Immature natural killer cell (primary cell): ENCODE measurements around the gene PSMD5. TPM values are rescaled to one million over a fixed set of nuclear protein-coding genes. Genes with fewer than 3 reads are reported as not detected.
A peak's percentile ranks its signal among the peaks of the same experiment; 100 is the strongest.

ENCODE experiments used
- DNase-seq, 3 donors: peaks; one replicate each; pipeline ENCODE4 v3.0.0; 2022; ENCODE audit warnings: mixed read lengths in 1 of 3
- H3K27ac Mint-ChIP-seq, 6 donors: one replicate each; pipeline ENCODE4 v1.8.0; 2020; ENCODE audit warnings: mixed read lengths in 6 of 6, mild to moderate bottlenecking in 5 of 6, inconsistent platforms in 4 of 6, moderate library complexity in 3 of 6
- H3K27me3 Mint-ChIP-seq, 3 donors: one replicate each; pipeline ENCODE4 v1.8.0; 2020 to 2021; ENCODE audit warnings: low read depth in 3 of 3, mild to moderate bottlenecking in 3 of 3, mixed read lengths in 3 of 3, moderate library complexity in 3 of 3, inconsistent platforms in 1 of 3
- H3K36me3 Mint-ChIP-seq, 3 donors: one replicate each; pipeline ENCODE4 v1.8.0; 2020; ENCODE audit warnings: mixed read lengths in 3 of 3, inconsistent platforms in 2 of 3, mild to moderate bottlenecking in 2 of 3
- H3K4me1 Mint-ChIP-seq, 2 donors: one replicate each; pipeline ENCODE4 v1.8.0; 2020; ENCODE audit warnings: inconsistent platforms in 2 of 2, mild to moderate bottlenecking in 2 of 2, mixed read lengths in 2 of 2, moderate library complexity in 1 of 2
- H3K4me3 Mint-ChIP-seq, 5 donors: one replicate each; pipeline ENCODE4 v1.8.0; 2020; ENCODE audit warnings: mild to moderate bottlenecking in 5 of 5, mixed read lengths in 5 of 5, inconsistent platforms in 3 of 5, moderate library complexity in 3 of 5
- H3K9me3 Mint-ChIP-seq, 6 donors: one replicate each; pipeline ENCODE4 v1.8.0; 2020; ENCODE audit warnings: mild to moderate bottlenecking in 6 of 6, mixed read lengths in 6 of 6, inconsistent platforms in 4 of 6, moderate library complexity in 3 of 6
- polyA plus RNA-seq, 3 donors: library from polyadenylated mRNA; unstranded; fragments of 300-500 nt; fragmentation: Illumina TruSeq; gene quantifications; one replicate each; pipeline ENCODE4 v1.2.3, GENCODE V29; 2021

The PSMD5 gene
- 10 to 100 TPM; 10.1 to 23.1 (median 13.3) TPM for polyA plus RNA-seq

DNA sequence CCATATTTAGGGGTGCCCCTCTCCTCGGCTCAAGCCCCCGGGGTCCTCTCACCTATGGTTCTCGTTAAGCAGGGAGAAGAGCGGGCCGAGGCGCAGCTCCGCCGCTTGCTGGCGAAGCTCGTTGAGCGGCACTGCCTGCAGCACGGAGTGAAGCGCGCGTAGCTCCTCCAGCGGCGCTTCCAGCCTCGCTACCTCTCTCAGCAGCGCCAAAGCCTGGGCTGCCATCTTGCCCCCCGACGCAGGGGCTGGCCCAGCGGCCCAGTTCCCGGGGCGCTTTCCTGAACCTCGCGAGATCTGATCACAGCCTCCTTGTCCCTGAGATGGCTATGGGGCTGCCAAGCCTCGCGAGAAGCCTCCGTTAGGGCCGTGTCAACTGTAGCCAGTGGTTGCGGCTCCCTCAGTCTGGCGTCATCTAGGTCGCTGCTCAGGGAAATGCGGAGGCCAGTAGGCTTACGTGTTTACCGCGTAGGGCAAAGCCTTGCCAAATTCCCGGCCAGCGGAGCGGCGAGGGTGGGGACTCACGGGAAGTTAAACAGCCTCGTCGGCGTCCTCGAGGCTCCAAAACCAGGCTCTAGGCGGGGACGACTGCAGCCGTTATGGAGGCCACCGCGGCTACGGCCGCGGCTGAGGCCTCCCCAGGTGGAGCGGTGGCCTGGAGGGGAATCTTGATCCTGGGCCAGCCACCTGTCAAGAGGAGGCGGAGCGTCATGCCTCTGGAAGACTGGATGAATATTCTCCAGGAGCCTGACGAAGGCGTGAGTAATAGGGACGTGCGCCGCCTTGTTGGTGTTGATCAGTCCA, at the start of gene PSMD5:
TSS of gene PSMD5 (minus strand) at position 238 of the 801 bp plus-strand sequence. CDS start at position 225, 13 bp downstream.
- H3K27ac Mint-ChIP-seq: peak within 1 kb of the TSS; percentile 89 to 97 (median 96)
- H3K27me3 Mint-ChIP-seq: peaks cover 2 to 8% (median 3%) of the 10 kb centered on the region in 3 donors
- DNase-seq: peak; percentile 95 to 98 (median 97)
- no peaks in the 10 kb centered on the region for H3K9me3 Mint-ChIP-seq
- peak within 1 kb of the TSS; percentile 93 to 98 (median 96) for H3K4me3 Mint-ChIP-seq
- H3K4me1 Mint-ChIP-seq: peaks cover 51 to 79% of the 10 kb centered on the region in 2 donors
- peaks cover 5 to 22% (median 9%) of the 10 kb centered on the region in 3 donors for H3K36me3 Mint-ChIP-seq

DNA sequence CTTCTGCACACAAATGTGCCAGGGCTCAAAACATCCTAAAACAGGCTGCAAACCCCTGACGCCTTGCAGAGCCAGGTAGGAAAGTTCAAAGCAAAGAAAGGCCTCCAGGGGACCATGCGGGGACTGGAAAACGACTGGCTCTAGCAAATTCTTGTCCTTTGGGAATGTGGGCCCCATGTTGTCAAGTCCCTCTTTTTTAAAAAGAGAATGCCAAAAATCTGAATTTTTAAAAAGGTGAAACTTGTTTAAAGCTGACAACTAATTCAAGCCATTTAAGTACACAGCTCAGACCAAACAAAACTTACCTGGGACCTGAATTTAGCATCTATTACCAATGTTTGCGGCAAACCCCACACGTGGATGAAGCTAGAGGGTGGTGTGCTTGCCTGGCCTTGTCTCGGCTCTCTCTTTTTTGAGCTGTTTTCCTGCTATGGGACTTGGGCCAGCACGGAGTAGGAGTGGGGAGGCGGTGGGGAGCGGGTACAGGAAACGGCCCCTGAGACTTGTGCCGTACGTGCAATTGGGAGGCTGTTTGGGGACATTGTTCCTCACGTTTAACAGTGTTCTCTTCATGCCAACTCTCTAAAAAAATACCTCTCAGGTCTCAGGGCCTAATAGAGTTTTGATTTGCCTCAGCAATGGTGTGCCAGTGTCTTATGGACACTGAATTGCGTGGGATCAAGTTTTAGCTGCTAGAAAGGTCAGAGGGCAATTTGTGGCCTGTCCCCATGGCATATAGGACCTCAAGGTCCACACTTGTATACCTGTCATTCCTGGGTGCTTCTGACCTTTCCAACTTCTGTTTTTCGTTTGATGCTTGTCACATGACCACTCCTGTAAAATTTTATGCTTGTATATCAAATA, 49.4 kb upstream of the PSMD5 start:
- DNase-seq: no peak
- Mint-ChIP-seq H3K27ac (peak overlapping the region; percentile 2 to 84 (median 34)), H3K9me3 (no peaks in the 10 kb centered on the region), H3K4me1 (peaks cover 22 to 28% of the 10 kb centered on the region in 2 donors), H3K36me3 (no peaks in the 10 kb centered on the region), H3K4me3 (peak overlapping the region in 1 of 5 donors; percentile 75), H3K27me3 (peaks cover 0 to 2% (median 0%) of the 10 kb centered on the region in 3 donors)

DNA sequence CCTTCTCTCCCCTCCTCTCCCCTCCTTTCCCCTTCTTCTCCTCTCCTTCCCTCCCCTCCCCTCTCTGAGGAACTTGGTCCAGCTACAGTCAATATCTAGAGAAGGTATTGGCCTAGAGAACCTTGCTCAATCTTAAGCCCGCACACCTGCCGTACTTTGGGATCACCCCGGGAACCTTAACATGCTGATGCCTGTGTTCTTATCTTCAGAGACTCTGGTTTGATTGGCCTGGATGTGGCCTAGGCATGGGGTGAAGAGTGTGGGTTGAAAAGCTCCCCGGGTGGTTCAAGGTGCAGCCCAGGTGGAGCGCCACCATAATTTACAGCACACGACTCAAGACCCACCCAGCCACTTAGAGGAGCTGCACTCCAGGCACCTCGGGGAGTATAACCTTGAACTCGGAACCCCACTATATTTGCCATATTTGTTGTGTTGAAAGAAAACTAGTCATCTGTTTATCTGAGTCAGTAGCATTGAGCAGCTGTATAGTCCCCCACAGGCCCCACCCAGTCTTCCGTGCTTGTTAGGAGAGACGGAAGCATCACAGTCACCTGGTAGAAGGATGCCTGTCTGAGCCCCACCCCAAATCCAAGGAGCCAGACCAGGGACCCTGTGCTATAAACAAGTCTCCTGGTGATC, 48.6 kb upstream of the PSMD5 start:
- Mint-ChIP-seq H3K36me3 (no peaks in the 10 kb centered on the region), H3K27me3 (peaks cover 0 to 2% (median 0%) of the 10 kb centered on the region in 3 donors), H3K4me3 (no peak overlapping the region), H3K27ac (no peak overlapping the region), H3K4me1 (peaks cover 17 to 23% of the 10 kb centered on the region in 2 donors), H3K9me3 (no peaks in the 10 kb centered on the region)
- DNase-seq: no peak

DNA sequence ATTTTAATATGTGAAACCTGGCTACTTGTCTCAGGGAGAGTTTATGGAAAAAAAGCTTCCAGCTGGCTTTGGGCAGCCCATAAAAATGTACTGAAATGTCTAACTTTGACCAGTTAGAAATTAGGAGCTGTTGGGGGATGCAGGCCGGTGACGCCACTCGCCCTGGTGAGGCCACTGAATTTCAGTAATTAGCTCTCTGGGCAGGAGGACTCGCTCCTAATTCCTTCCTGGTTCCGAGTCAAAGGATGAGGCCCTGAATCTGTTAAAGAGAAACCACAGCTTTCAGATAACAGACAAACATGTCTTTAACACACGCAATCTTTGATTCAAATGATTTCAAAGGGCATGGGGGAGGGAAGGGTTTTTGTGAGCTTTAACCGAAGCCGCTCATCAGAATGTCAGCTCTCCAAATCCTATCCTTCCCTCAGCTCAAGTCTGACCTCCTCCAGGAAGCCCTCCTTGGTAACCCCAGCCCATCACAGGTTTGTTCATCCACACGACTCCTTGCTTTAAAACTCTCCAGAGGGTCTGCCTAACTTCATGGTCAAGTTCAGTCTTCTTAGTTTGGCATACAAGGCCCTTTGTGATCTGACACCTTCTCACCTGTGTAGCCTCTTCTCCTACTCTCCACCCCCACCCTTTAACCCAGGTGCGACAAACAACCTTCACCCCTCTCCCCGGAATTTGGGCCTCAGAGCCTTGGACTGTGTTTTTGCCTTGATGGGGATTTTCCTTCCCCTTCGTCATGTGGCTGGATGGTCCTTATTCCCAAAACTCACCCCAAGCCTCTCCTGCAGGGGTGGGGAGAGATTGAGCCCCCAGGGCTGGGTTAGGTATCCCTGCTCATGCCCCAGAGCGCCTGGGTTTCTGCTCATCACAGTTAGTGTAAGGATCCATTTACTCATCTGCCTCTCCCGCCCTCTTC, 47.9 kb upstream of the PSMD5 start:
- Mint-ChIP-seq H3K36me3 (no peaks in the 10 kb centered on the region), H3K4me3 (no peak overlapping the region), H3K9me3 (no peaks in the 10 kb centered on the region), H3K27ac (peak overlapping the region in 2 of 6 donors; percentile 79 to 83), H3K27me3 (peaks cover 0 to 2% (median 0%) of the 10 kb centered on the region in 3 donors), H3K4me1 (peaks cover 17 to 23% of the 10 kb centered on the region in 2 donors)
- no peak for DNase-seq

DNA sequence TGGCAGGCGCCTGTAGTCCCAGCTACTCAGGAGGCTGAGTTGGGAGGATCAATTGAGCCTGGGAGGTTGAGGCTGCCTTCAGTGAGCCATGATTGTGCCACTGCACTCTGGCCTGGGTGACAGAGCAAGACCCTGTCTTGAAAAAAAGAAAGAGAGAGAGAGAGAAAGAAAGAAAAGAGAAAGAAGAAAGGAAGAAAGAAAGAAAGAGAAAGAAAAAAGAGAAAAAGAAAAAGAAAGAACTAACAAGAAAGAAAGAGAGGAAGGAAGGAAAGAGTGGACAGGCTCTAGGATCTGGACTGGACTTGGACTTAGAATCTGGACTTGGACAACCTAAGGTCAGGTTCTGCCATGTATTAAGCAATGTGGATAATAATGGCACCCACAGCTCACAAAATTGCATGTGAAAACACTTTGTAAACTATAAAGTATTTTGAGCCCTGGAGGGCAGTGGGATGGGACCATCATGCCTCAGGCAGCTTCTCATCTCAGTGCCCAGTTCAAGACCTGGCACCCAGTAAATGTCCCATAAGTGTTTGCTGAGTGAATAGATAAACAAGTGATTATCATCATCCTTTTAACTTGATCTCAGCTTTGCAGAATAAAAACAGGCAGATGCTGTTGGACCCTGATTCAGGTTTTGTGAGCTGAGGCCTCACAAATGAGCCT, 47.0 kb upstream of the PSMD5 start:
- H3K4me3 Mint-ChIP-seq: no peak overlapping the region
- no peaks in the 10 kb centered on the region for H3K9me3 Mint-ChIP-seq
- H3K27me3 Mint-ChIP-seq: peaks cover 0 to 2% (median 0%) of the 10 kb centered on the region in 3 donors
- peaks cover 17 to 23% of the 10 kb centered on the region in 2 donors for H3K4me1 Mint-ChIP-seq
- no peak for DNase-seq
- no peaks in the 10 kb centered on the region for H3K36me3 Mint-ChIP-seq
- H3K27ac Mint-ChIP-seq: peak overlapping the region in 3 of 6 donors; percentile 16 to 41 (median 19)

DNA sequence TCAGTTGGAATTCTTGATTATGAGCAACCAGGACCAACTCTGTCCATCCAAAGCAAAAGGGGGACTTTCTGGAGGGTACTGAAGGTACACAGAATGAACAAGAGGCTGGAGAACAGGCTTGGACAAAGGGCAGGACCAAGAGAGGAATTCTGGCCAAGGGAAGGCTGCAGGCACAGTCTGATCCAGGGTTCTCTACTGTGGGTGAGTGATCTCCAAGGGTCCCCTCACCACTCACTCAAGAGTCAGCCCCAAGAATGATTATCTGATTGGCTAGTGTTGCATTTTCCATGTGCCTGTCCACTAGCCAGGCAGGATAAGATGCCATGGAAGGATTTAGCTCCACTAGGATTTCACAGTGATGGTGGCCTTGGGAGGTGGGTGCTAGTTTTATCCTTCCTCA, 45.9 kb upstream of the PSMD5 start:
- Mint-ChIP-seq H3K27ac (no peak overlapping the region), H3K36me3 (no peaks in the 10 kb centered on the region), H3K9me3 (no peaks in the 10 kb centered on the region), H3K4me3 (no peak overlapping the region), H3K27me3 (peaks cover 0 to 2% (median 0%) of the 10 kb centered on the region in 3 donors), H3K4me1 (peaks cover 17 to 22% of the 10 kb centered on the region in 2 donors)
- DNase-seq: no peak

DNA sequence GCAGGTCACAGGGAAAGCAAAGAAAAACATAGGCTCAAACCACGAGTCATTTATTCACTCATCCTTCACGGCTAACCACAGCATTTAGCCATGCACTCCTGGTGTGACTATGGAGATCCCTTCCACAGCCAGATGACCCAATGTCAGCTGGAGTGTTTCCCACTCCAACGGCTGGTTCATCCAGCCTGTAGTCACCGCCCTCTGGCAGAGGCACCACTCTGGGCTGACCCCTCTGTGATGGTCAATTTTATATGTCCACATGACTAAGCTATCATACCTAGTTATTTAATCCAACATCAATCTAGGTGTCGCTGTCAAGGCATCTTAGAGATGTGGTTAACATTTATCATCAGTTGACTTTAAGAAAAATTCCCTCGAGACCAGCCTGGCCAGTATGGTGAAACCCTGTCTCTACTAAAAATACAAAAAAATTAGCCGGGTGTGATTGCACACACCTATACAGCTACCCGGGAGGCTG, 43.8 kb upstream of the PSMD5 start:
- Mint-ChIP-seq H3K27me3 (no peaks in the 10 kb centered on the region), H3K27ac (no peak overlapping the region), H3K4me1 (peaks cover 0 to 1% of the 10 kb centered on the region in 2 donors), H3K9me3 (no peaks in the 10 kb centered on the region), H3K4me3 (no peak overlapping the region), H3K36me3 (no peaks in the 10 kb centered on the region)
- no peak for DNase-seq

DNA sequence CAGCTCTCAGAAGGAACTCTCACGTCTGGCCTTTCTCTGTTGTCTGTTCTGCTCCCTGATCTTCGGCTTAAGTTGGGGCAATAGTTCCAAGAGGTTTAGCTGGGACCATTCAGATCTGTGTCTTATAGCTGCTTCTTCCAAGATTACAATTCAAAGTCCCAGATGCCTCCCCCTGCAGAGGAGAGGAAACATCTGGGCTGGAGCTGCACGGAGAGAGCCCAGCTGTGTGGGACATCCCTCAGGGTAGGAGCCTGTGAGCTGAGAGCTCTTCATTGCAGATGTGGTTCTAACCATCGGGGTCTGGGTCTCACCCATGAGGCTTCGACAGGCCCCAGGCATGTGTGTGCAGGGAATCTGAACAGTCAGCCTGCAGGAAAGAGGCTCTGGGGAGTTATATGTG, 43.2 kb upstream of the PSMD5 start:
- Mint-ChIP-seq H3K4me3 (no peak overlapping the region), H3K27me3 (no peaks in the 10 kb centered on the region), H3K36me3 (no peaks in the 10 kb centered on the region), H3K9me3 (no peaks in the 10 kb centered on the region), H3K27ac (no peak overlapping the region), H3K4me1 (no peaks in the 10 kb centered on the region)
- no peak for DNase-seq

DNA sequence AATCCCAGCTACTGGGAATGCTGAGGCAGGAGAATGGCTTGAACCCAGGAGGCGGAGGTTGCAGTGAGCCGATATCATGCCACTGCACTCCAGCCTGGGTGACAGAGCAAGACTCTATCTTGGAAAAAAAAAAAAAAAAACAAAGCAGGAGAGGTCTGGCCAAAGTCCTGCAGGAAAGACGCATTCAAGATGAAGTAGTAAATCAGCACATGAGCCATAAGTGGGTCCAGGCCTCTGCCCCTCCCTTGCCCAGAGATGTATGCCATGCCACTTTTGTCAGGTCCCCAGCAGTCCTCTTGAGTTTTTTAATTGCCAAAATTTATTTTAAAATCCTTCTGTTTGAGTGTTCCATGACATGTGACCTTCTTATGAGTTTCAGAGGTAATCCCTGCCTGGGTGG, 42.7 kb upstream of the PSMD5 start:
- Mint-ChIP-seq H3K4me3 (no peak overlapping the region), H3K9me3 (no peaks in the 10 kb centered on the region), H3K27ac (no peak overlapping the region), H3K27me3 (no peaks in the 10 kb centered on the region), H3K4me1 (no peaks in the 10 kb centered on the region), H3K36me3 (no peaks in the 10 kb centered on the region)
- DNase-seq: no peak

DNA sequence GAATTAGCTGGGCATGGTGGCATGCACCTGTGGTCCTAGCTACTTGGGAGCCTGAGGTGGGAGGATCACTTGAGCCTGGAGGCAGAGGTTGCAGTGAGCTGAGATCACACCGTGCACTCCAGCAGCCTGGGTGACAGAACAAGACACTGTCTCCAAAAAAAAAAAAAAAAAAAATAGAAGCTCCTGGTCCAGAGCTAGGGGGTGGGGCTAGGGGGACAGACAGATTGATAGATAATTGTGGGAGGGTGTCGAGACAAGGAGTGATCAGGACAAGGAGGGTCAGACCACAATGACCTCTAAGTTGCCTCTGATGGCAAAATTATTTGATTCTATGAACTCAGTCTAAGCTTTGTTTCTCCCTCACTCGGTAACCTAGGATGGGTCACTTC, 40.9 kb upstream of the PSMD5 start:
- H3K9me3 Mint-ChIP-seq: no peaks in the 10 kb centered on the region
- H3K27ac Mint-ChIP-seq: no peak overlapping the region
- H3K4me3 Mint-ChIP-seq: no peak overlapping the region
- peaks cover 10 to 13% of the 10 kb centered on the region in 2 donors for H3K4me1 Mint-ChIP-seq
- DNase-seq: no peak
- no peaks in the 10 kb centered on the region for H3K36me3 Mint-ChIP-seq
- peaks cover 0 to 1% (median 1%) of the 10 kb centered on the region in 3 donors for H3K27me3 Mint-ChIP-seq

DNA sequence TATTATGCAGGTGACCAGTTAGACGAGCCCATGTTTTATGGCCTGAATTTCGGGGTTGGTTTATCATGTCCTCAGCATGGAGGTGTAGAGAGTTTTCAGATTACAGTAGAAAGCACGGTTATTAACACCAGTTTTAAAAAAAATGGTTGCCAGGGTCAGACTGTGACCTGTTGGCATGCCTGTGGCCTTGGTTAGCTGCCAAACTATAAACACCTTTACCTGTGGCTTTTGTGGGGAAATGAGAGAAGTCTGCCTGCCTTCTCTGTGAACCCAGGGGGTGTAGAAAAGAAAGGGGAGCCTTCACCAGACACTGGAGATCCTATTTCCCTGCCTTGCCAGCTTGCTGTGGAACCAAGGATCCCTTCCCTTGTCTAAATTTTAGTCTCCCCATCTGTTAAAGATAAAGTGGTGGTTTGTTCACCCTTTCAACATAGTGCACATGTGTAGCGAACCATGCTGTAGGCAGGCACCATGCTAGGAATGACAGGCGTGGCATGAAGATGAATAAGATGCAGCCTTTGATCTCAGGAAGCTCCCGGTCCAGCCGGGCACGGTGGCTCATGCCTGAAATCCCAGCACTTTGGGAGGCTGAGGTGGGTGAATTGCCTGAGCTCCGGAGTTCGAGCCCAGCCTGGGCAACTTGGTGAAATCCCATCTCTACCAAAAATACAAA, 40.3 kb upstream of the PSMD5 start:
- H3K4me1 Mint-ChIP-seq: peaks cover 16 to 19% of the 10 kb centered on the region in 2 donors
- H3K27me3 Mint-ChIP-seq: peaks cover 1 to 2% (median 1%) of the 10 kb centered on the region in 3 donors
- no peaks in the 10 kb centered on the region for H3K9me3 Mint-ChIP-seq
- H3K36me3 Mint-ChIP-seq: no peaks in the 10 kb centered on the region
- no peak overlapping the region for H3K4me3 Mint-ChIP-seq
- no peak overlapping the region for H3K27ac Mint-ChIP-seq
- DNase-seq: peak in 2 of 3 donors; percentile 20 to 34

DNA sequence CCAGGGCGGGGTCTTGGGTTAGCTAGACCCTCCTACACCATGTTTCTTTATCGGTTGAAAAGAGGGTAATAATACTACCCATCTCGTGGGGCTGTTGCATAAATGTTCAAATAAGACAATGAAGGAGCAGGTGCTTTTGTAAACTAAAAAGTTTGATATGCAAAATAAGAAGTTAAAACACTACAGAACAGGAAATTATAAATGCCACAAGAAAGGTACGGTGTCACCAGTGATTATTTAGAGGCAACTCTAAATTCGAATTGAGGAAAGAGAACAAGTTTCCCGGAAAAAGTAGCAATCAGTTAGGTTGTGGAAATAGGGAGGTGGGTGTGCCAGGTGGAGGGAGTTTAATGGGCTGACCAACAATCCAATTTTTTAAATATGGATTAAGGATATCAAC, 36.7 kb upstream of the PSMD5 start:
- Mint-ChIP-seq H3K4me1 (peaks cover 34 to 39% of the 10 kb centered on the region in 2 donors), H3K9me3 (no peaks in the 10 kb centered on the region), H3K27me3 (peaks cover 3 to 7% (median 3%) of the 10 kb centered on the region in 3 donors), H3K36me3 (no peaks in the 10 kb centered on the region), H3K4me3 (peak overlapping the region in 1 of 5 donors; percentile 75), H3K27ac (no peak overlapping the region)
- DNase-seq: no peak
